ENCODE data around the gene STK4.
"Not testable (repeated sequence)": the region's sequence is repeated elsewhere in the genome, so short reads cannot be mapped to it uniquely, and the experiment has no call there.

The STK4 gene

DNA sequence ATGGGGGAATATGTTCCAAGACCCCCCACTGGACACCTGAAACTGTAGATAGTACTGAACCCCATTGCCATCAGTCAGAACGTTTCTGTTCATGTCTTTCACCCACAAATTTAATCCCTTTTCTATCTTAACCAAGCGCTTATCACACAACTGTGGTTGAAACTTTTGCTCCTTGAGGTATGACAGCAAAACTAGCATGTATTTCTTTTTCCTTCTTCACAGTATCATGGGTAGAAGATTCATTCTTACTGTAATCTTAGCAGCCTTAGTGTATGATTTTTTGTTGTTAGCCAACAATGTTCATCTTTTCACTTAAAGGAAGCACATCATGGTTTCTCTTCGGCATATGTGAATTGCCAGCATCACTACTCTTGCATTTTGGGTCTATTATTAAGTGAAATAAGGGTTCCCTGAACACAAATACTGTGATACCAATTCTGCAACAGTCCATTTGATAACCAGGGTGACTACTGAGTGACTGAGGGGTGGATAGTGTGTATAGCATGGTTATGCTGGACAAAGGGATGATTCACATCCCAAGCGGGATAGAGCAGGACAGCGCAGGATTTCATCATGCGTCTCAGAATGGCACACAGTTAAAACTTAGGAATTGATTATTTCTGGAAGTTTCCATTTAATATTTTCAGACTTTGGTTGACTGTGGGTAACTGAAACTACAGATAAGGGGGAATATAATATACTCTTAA lies 92.9 kb downstream of the STK4 start:
- DNase-seq, result no peak

DNA sequence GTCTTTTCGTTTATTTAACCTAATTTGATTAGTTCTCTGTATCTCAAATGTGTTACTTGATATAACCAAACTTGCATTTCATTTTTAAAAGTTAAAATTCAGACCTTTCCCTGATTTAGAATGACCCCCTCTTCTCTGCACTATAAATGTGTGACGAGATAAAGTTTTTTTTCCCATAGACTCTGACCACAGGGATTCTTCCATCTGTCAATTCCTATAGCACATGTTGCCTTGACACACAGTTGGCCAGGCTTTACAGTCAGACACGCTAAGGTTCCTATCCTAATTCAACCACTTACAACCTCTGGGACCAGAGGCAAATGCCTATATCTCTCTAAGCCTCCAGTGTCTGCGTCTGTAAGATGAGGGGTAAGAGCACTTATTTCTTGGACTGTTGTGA lies 94.0 kb downstream of the STK4 start:
- DNase-seq, result no peak

DNA sequence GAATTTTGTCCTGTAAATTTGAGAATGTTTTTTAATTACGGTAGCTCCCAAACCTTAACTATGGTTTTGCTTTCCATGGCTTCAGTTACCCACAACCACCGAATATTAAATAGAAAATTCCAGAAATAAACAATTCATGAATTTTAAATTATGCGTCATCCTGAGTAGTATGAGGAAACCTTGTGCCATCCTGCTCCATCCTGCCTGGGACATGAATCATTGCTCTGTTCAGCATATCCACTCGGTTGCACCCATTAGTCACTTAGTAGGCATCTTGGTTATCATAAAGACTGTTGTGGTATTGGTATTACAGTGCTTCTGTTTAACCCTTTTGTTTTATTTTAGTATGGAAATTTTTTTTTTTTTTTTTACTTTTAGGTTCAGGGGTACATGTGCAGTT lies 94.9 kb downstream of the STK4 start:
- peak; percentile 73 for DNase-seq

DNA sequence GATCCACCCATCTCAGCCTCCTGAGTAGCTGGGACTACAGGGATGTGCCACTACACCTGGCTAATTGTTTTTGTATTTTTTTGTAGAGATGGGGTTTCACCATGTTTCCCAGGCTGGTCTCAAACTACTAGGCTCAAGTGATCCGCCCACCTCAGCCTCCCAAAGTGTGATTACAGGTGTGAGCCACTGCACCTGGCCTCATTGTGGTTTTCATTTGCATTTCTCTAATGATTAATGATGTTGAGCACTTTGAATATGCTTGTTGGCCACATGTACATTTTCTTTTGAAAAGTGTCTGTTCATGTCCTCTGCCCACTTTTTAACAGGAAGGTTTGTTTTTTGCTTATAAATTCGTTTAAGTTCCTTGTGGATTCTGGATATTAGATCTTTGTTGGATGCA lies 96.8 kb downstream of the STK4 start:
- not testable (repeated sequence) for DNase-seq

DNA sequence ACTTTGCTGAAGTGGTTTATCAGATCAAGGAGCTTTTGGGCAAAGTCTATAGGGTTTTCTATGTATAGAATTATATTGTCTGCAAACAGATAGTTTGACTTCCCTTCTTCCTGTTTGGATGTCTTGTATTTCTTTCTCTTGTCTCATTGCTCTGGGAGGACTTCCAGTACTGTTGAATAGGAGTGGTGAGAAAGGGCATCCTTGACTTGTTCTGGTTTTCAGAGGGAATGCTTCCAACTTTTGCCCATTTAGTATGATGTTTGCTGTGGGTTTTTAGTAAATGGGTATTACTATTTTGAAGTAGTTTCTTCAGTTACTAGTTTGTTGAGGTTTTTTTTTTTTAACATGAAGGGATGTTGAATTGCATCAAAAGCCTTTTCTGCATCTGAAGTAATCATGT lies 98.5 kb downstream of the STK4 start:
- no peak for DNase-seq

DNA sequence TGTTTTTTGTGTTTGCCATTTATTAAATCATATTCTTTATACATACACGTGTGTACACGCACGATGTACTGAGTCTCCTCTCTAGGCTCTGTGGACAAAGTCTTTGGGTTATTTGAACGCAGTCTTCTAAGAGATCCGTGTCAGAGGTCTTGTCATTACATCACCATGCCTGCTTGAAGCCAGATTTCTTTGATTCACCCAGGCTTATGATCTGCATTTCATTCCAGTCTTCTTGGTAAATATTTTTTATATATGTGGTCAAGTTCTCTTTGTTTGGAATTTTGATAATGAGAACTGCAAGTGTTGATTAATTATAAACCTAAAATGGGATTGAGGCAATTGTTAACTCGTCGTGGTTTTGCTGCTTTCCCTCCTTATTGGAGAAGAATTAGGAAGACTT lies 100.1 kb downstream of the STK4 start:
- no peak for DNase-seq

DNA sequence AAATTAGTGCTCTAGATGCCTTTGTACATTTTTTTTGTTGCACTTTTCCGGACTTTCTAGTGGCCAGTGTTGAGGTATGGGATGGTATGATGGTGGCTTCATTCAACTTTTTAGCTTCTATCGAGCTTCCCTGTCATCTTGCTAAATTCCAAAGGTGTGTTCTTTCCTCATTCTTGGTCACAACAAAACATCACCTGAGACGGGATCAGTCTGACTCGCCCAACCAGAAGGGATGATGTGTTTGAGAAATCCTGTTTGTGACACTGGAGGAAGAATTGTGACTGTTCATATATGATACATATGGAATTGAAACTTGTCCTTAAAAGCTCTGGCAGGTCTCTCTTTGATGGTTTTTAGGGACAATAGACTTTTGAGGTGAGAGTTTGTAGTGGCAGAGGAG lies 100.8 kb downstream of the STK4 start:
- no peak for DNase-seq

DNA sequence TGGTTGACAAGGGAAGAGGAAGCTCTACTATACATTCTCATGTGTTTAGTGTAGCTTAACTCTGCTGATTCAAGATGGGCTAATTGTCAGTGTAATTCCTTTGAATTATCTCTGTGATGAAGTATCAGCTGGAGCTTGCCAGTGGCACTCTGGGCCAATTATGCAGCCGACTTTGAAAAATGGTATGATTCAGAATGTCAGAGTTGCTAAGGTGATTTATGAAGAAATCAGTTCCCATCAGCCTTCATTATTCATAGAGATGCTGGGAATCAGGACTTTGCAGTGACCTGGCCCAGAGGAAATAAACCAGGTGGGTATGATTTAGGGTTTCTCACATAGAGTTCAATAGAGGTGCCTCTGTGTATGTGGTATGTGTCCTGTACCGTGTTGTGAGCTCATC lies 101.2 kb downstream of the STK4 start:
- no peak for DNase-seq

DNA sequence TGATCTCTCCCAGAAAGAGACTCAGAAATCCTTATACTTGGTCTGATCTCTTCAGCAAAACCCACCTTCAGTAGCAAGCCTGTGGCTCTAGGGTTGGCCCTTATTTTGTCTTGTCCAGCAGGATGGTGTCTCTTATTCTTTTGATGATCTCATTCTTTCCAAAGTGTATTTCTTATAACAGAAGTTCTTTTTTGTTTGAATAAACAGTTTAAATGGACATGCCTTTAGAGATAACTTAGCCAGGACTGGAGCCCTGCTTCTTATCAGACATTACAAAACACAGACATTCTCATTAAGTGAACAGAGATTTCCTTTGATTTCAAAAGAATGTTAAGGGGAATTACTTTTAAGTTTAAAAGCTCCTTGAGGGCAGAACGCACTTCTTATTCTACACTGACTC lies 102.9 kb downstream of the STK4 start:
- DNase-seq, result no peak

DNA sequence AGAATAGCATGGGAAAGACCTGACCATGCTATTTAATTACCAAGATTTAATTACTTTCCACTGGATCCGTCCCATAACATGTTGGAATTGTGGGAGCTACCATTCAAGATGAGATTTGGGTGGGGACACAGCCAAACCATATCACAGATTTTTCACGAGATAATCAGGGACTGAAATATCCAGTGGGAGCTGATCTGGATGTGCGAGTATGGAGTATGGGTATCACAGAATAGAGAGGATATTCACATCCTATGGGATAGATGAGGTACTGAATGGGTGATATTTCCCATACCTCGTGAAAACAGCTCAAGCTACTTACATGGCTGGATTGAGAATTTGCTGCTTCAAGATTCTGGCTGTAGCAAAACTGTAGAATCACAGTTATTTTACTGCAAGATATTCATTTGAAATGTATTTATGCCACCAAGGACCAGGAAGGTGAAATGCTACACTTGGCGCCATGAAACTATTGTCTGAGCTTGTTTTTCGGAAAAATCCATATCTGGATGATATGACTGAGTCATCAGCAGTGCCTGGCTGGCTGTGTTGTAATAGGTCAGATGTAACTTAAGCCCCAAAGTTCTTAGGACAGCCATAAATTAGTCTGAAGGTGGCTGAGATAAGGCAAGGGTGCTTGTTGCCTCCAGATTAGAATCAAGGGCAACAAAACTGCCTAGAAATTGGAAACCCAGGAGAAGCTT lies 104.8 kb downstream of the STK4 start:
- DNase-seq, result no peak

DNA sequence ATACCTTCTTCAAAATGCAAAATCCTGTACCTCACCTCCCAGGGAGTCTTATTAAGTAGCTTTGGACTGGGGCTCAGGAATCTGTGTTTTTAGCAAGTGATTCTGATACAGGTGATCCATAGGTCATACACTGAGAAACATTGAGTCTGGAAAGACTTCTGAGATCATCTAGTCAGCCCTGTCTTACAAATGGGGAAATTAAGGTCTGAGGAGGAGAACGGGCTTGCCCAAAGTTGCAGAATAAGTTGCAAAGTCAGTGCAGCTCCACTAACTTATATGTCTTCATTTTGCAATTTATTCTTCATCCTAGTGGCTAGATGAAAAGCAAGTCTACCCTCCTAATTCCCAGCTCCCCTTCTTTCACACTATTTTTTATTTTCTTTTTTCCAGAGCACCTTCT lies 105.8 kb downstream of the STK4 start:
- DNase-seq, result no peak

DNA sequence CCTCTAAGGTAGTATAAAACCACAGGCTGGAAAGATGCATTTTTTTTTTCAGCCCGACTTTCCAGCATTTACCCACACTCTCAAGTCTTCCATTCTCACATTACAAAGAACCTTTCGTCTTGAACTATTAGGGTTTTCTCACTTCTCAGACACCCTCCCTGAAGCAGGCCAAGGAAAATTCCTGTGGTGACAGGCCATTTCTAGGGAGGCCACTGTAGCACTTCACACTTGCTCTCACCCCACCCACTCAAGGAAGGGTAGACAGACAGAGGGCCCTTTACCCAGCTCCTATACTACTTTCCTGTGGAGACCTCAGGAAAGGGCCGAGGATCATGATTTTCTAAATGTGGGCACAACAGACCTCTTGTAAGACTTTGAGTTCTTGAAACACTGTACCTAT lies 106.9 kb downstream of the STK4 start:
- DNase-seq, result no peak

DNA sequence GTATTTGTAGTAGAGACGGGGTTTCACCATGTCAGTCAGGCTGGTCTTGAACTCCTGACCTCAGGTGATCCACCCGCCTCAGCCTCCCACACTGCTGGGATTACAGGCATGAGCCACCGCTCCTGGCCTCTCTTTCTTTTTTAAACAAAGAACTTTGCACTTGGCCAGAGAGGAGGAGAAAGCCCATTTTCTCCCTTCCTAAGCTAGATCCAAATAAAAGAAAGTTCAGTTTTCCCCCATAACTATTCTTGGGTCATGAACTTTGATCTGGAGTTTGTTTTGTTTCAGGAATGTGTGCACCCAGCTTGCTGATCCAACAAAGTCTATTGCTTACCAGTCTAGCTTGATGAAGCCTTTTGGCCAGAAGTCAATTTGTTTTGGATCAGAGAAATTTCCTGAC lies 111.2 kb downstream of the STK4 start:
- no peak for DNase-seq

DNA sequence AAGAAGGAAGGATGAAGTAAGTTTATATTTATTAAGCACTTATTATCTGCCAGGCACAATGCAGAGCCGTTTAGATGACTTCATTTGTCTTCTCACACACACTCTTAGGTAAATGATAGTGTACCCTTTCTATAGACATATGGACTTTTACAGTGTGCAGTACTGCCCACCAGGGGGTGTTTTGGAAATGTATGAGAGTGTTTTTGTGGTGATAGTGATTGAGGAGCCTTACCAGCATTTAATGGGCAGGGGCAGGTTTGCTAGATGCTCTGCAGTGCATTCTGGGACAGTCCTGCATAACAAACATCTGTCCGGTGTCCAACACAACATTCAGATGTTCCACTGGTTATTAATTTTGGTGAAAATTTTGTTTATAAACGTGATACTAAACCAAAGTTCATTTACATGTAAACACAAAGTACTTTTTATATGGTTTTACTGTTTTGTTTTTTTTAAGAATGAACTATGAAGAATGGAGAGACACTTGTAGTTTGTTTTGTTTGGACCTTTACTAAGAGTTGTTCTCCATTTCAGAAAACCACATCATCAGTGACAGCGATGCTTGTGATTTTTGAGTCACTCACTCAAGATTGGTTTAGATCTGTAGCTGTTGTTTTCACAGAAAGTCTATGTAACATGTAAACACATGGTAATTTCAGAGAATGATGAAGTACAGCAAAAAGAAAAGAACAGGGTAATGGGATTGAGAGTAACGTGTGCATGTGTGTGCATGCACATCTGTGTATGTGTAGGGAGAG lies 114.7 kb downstream of the STK4 start:
- no peak for DNase-seq

DNA sequence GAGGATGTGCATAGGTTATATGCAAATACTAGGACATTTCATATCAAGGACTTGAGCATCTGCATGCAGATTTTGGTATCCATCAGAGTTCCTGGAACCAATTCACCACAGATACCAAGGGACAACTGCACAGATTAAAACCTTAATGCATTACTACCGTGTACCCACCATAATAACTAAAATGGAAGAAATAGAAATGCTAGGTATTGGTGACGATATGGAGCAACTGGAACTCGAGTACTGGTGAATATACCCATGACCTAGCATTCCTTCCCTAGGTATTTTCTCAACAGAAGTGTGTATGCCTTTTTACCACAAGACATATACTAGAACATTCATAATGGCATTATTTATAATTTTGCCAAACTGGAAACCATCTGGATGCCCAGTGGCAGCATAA lies 116.2 kb downstream of the STK4 start:
- no peak for DNase-seq

DNA sequence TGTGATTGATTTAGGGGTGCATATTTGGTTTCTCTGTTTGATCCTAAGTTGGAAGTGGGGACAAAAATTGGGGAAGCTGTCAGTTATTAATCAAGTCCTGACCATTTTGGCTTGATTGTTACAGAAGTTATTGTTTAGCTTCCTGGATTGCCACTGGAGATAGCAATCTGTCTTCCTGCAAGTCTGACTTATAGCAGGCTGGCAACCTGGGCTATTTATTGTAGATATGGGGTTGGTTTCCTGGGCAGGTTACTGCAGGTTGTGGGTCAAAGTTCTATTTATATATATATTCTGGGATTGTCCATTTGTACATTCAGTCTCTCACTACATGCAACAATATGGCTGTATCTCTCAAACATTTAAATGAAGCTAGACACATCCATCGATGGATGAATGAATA lies 116.8 kb downstream of the STK4 start:
- DNase-seq, result no peak

DNA sequence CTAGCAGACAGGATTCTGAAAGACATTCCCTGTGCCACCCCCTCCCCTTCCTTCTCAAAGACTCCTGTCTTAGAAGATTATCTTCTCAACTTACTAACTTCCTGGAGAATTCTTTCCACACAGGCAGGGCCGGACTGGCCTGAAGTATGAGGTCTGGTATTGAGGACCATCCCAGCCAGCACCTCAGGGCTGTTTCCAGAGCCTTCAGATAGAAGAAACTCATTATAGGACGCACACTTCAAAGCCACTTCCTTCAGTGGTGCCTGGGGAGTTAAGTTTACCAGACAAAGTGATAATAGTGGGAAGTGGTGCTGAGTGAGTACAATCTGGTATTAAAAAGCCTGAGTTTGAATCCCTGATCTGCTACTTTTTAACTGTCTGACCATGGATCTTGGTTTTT lies 119.0 kb downstream of the STK4 start:
- DNase-seq, result no peak

DNA sequence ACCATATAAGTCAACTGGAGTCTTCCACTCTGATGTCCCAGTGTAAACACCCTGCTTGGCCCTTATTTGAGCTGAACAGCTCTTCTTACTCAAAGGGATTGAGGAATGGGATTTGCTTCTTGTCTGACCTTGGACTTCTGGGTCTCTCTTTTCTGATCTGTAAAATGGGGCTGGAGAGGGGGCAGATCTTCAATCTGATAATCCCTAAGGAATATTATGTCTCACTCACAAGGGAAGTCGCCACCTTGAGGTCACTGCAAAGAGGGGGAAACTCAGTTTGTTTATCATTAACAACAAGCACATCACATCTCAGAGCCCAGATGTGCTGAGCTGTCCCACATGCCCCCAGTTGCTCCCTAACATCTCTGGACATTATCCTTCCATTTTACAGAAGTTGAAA lies 119.6 kb downstream of the STK4 start:
- no peak for DNase-seq

DNA sequence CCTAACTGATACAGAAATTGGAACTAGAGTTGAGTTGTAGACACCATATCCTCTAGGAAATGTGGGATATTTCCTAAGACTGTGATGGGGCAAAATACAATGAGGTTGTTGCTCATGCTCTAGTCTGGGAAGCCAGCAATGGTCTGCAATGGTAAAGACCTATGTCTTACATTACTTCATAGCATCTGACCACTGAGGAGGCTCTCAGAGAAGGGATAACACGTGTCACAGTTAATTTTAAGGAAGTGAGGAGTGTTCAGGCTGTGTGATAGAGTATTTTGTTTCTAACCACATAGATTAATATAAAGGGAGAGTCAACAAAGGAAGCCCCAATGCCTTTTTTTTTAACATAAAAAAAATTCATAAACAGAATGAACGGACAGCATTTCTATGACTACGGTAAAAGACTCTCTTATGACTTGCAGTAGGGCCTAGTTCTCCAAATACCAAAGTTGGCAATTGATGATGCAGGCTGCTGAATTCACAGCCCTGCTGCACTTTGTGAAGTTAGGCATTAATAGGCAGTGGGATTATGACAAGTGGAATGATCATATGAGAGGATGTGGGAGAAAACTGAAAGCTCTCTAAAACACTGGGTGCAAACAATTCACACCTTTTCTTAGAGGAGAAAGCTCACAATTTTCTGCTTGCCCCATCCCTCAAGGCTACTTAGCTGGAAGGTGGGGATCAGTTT lies 120.9 kb downstream of the STK4 start:
- DNase-seq, result no peak

DNA sequence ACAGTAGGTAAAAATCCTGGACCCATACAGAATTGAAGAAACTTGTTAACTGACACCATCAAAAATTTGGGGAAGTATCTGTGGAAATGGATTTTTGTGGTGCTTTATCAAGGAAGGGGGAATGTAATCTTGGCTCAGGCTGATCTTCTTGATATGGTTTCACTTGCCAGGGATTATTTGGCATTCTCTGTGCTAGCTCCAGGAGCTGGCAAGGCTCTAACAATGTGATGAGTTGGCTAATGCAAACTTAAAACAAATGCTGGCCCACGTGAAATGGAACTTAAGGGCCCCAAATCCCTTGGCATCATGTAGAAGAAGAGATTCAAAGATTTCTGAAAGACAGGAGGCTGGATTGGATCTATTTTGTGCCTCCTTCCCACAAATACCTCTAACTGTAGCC lies 121.5 kb downstream of the STK4 start:
- DNase-seq, result no peak

DNA sequence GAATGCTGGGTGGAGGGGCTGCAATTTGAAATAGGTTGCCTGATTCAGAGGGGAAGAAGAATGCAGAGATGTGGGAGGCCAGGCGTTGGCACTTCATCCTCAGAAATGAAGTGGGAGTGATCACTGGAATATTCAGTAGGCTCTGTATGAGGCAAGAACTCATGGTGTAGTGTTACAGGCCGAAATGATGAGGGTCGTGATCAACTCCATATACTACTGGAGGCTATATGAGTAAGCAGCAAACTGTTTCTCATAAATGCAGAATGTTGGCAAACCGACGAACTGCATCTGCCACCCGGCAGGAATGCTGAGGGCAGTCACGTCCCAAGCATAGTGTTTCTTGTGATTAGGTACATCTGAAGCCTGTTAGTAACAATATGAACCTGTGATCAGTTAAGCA lies 121.9 kb downstream of the STK4 start:
- peak; percentile 96 for DNase-seq

DNA sequence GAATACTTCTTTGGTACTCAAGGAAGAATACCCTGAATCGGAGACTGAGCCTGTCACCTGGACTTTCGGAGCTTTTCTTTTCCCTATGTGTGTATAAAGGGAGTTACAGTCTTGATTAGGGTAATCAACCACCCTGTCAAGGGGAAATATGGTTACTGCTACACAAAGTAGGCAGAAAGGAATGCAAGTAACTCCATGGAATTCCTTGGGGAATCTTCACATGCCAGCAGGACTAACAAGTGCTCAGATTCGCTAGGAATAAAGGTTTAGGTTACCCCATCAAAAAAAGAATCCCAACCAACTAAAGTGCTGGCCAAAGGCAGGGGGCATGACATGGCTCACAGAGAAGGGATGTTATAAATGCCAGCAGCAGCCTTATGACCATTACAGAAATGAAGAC lies 124.2 kb downstream of the STK4 start:
- no peak for DNase-seq

DNA sequence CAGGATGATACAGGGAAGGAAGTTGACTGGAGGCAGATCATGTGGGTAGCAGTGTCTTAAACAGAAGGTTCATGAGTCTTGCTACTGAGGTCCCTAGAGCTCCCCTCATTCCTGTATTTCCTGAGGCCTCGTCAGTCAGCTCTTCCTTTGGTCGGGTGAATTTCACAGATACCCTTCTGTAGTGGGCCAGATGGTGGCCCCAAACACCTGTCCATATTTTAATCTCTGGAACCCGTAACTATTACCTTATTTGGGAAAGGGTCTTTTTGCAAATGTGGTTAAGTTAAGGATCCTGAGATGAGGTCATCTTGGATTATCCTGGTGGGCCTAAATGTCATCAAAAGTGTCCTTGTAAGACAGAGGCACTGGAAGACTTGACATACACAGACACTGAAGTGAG lies 125.1 kb downstream of the STK4 start:
- no peak for DNase-seq

DNA sequence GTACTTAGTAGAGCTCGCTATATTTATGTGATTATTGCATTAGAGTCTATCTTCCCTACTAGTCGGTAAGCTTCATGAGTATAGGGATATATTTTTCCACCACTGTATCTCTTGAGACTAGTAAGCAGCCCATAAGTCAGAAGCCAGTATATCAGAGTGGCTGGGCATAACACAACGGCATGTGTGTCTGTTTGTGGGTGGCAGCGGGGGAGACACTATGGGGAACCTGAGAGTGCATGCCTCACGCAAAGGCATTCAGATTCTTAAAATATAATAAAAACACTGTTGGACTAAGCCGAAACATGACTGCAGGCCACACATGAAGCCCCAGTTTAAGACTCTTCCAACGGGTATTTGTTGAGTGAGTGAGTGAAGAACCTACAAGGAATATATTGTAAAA lies 126.6 kb downstream of the STK4 start:
- no peak for DNase-seq
